ENCODE measurements around the gene VEGFB. TPM values are rescaled to one million over a fixed set of nuclear protein-coding genes. Genes with fewer than 3 reads are reported as not detected.

VEGFB gene
- total RNA-seq, 2 donors from 2014 or later = 25.9 to 59.5 TPM

- Histone ChIP-seq H3K9ac (ENCODE audit: low read depth in 2 of 2, low read length in 2 of 2) (peak within 1 kb of the TSS; percentile 97 to 99), H3K27me3 (no peaks in the 10 kb centered on the region), H3K4me1 (peaks cover 21% of the 10 kb centered on the region), H3K27ac (peak within 1 kb of the TSS; percentile 83), H3K9me3 (no peaks in the 10 kb centered on the region), H3K36me3 (no peaks in the 10 kb centered on the region), H3K4me3 (peak within 1 kb of the TSS; percentile 60)
- intact Hi-C loops (cut with DNase I) = no loop called here
- DNase-seq = peak; percentile 96
- no peak for TF ChIP-seq CTCF (IDR thresholded peaks at IDR 0.05)
Measured at GRCh38 chr11:64225608-64226506, 8.5 kb upstream of the VEGFB start, which contains the start of the genes NUDT22 and TRPT1. NUDT22 (plus strand) TSS chr11:64226274; CDS start chr11:64226653, 379 bp downstream. TRPT1 (minus strand) TSS chr11:64226186; CDS start chr11:64225860, 326 bp downstream.

- no peaks in the 10 kb centered on the region for H3K9me3 ChIP-seq
- intact Hi-C loops (cut with DNase I) = no loop called here
- no peaks in the 10 kb centered on the region for H3K36me3 ChIP-seq
- DNase-seq = peak; percentile 79
- H3K4me3 ChIP-seq = peak overlapping the region; percentile 60
- TF ChIP-seq CTCF (IDR thresholded peaks at IDR 0.05) = no peak
- H3K27ac ChIP-seq = peak overlapping the region; percentile 83
- peak overlapping the region; percentile 97 to 99 for H3K9ac ChIP-seq (ENCODE audit: low read depth in 2 of 2, low read length in 2 of 2)
- no peaks in the 10 kb centered on the region for H3K27me3 ChIP-seq
- H3K4me1 ChIP-seq = peaks cover 21% of the 10 kb centered on the region
Measured at GRCh38 chr11:64226507-64227051, 7.8 kb upstream of the VEGFB start.

GRCh38 chr11:64227405-64227956, 6.9 kb upstream of the VEGFB start:
- TF ChIP-seq CTCF (IDR thresholded peaks at IDR 0.05) = no peak
- Histone ChIP-seq H3K4me3 (peak overlapping the region; percentile 60), H3K36me3 (no peaks in the 10 kb centered on the region), H3K4me1 (peaks cover 21% of the 10 kb centered on the region), H3K9ac (ENCODE audit: low read depth in 2 of 2, low read length in 2 of 2) (peak overlapping the region; percentile 97 to 99), H3K9me3 (no peaks in the 10 kb centered on the region), H3K27ac (peak overlapping the region; percentile 83), H3K27me3 (no peaks in the 10 kb centered on the region)
- DNase-seq = peak; percentile 20
- intact Hi-C loops (cut with DNase I) = no loop called here

- peak overlapping the region; percentile 66 to 89 for H3K9ac ChIP-seq (ENCODE audit: low read depth in 2 of 2, low read length in 2 of 2)
- no peaks in the 10 kb centered on the region for H3K9me3 ChIP-seq
- TF ChIP-seq CTCF (IDR thresholded peaks at IDR 0.05) = no peak
- intact Hi-C loops (cut with DNase I) = no loop called here
- no peak overlapping the region for H3K4me3 ChIP-seq
- H3K27me3 ChIP-seq = no peaks in the 10 kb centered on the region
- peak; percentile 24 for DNase-seq
- peaks cover 21% of the 10 kb centered on the region for H3K4me1 ChIP-seq
- no peaks in the 10 kb centered on the region for H3K36me3 ChIP-seq
- H3K27ac ChIP-seq = peak overlapping the region; percentile 19
Measured at GRCh38 chr11:64229090-64229743, 5.2 kb upstream of the VEGFB start.

GRCh38 chr11:64229744-64230170, 4.6 kb upstream of the VEGFB start:
- no peaks in the 10 kb centered on the region for H3K27me3 ChIP-seq
- peak overlapping the region; percentile 70 for H3K4me3 ChIP-seq
- peaks cover 21% of the 10 kb centered on the region for H3K4me1 ChIP-seq
- no peaks in the 10 kb centered on the region for H3K36me3 ChIP-seq
- peak overlapping the region; percentile 85 for H3K27ac ChIP-seq
- peak overlapping the region; percentile 66 to 89 for H3K9ac ChIP-seq (ENCODE audit: low read depth in 2 of 2, low read length in 2 of 2)
- no peak for TF ChIP-seq CTCF (IDR thresholded peaks at IDR 0.05)
- DNase-seq = peak; percentile 32
- no peaks in the 10 kb centered on the region for H3K9me3 ChIP-seq
- intact Hi-C loops (cut with DNase I) = no loop called here
